Measurements from ENCODE around the gene DOCK8. TPM values are rescaled to one million over a fixed set of nuclear protein-coding genes. Genes with fewer than 3 reads are reported as not detected.

The DOCK8 gene
- total and polyA plus RNA-seq, 2 of the 13 experiments (the other 11 are each of a cell fraction or from before 2014, with no cell fraction given): 0.28 to 0.38 TPM

DNA sequence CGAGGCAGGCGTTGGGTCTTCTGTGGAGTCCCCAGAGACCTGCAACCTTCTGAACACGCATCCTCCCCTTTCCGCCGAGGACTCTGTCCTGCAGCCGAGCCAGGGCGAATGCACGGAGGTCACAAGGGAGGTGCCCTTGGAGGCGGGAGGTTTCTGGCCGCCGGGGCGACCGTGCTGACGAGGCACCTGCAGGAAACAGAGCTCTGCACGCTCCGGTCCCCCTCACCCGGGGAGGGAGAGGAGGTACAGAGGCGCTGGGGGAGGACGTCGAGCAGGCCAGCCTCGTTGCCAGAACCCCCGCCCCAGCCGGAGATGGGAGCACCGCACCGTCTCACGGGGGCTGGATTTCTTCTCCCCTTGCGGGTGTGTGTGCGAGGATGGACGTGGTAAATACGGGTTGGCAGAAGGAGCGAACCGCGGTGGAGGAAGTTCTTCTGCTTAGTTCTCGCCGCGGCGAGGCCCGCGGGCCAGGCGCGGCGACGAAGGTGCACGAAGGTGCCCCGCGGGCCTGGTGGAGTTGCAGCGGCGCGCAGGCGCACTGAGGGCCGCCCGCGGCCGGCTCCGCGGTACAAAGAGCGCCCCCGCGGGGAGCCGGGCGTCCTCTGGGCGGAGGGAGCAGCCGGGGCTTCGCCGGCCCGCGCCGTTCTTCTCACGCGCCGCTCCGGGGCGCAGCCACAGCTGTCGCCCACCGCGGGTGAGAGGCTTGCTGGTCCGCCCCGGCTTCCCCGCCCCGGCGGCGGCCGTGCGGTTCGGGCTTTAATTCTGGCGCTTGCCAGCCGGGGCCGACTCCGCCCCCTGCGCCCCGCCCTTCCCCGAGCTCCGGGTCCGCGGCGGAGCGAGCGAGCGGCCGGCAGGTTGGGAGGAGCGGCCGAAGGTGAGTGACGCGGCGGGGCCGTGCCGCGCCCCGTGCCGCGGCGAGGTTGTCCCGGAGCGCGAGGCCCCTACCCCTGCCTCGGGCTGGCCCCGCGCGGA, 289.5 kb downstream of the DOCK8 start, which contains the start of gene KANK1 (continued):
- peak; percentile 57; the same call in 1 of the 2 replicates for TF ChIP-seq ZFP41 (CRISPR knock-in tag; IDR thresholded peaks at IDR 0.05; ENCODE audit: borderline replicate concordance)
- TF ChIP-seq ZNF501 (CRISPR knock-in tag; IDR thresholded peaks at IDR 0.05): peak; percentile 91
- peak; percentile 38; the same call in 1 of the 2 replicates for TF ChIP-seq ZMAT3 (CRISPR knock-in tag; conservative IDR thresholded peaks at IDR 0.05)
- TF ChIP-seq KDM1A (CRISPR knock-in tag; IDR thresholded peaks at IDR 0.05): no peak
- no peak for TF ChIP-seq ZNF382 (CRISPR knock-in tag; IDR thresholded peaks at IDR 0.05; ENCODE audit: borderline replicate concordance)
- TF ChIP-seq, protein P1, sequence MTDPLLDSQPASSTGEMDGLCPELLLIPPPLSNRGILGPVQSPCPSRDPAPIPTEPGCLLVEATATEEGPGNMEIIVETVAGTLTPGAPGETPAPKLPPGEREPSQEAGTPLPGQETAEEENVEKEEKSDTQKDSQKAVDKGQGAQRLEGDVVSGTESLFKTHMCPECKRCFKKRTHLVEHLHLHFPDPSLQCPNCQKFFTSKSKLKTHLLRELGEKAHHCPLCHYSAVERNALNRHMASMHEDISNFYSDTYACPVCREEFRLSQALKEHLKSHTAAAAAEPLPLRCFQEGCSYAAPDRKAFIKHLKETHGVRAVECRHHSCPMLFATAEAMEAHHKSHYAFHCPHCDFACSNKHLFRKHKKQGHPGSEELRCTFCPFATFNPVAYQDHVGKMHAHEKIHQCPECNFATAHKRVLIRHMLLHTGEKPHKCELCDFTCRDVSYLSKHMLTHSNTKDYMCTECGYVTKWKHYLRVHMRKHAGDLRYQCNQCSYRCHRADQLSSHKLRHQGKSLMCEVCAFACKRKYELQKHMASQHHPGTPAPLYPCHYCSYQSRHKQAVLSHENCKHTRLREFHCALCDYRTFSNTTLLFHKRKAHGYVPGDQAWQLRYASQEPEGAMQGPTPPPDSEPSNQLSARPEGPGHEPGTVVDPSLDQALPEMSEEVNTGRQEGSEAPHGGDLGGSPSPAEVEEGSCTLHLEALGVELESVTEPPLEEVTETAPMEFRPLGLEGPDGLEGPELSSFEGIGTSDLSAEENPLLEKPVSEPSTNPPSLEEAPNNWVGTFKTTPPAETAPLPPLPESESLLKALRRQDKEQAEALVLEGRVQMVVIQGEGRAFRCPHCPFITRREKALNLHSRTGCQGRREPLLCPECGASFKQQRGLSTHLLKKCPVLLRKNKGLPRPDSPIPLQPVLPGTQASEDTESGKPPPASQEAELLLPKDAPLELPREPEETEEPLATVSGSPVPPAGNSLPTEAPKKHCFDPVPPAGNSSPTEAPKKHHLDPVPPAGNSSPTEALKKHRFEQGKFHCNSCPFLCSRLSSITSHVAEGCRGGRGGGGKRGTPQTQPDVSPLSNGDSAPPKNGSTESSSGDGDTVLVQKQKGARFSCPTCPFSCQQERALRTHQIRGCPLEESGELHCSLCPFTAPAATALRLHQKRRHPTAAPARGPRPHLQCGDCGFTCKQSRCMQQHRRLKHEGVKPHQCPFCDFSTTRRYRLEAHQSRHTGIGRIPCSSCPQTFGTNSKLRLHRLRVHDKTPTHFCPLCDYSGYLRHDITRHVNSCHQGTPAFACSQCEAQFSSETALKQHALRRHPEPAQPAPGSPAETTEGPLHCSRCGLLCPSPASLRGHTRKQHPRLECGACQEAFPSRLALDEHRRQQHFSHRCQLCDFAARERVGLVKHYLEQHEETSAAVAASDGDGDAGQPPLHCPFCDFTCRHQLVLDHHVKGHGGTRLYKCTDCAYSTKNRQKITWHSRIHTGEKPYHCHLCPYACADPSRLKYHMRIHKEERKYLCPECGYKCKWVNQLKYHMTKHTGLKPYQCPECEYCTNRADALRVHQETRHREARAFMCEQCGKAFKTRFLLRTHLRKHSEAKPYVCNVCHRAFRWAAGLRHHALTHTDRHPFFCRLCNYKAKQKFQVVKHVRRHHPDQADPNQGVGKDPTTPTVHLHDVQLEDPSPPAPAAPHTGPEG (CRISPR knock-in tag; IDR thresholded peaks at IDR 0.05): peak; percentile 46; the same call in 1 of the 2 replicates
- TF ChIP-seq NFKBIZ (CRISPR knock-in tag; IDR thresholded peaks at IDR 0.05): peak; percentile 70; the same call in 1 of the 2 replicates
- TF ChIP-seq ZNF749 (CRISPR knock-in tag; IDR thresholded peaks at IDR 0.05; ENCODE audit: borderline replicate concordance): peak; percentile 86; the same call in 1 of the 2 replicates
- no peak for TF ChIP-seq ZNF207 (IDR thresholded peaks at IDR 0.05; ENCODE audit: borderline replicate concordance)
- TF ChIP-seq RFXANK (CRISPR knock-in tag; IDR thresholded peaks at IDR 0.05): no peak
- peak; percentile 56; the same call in 1 of the 2 replicates for TF ChIP-seq ZFP91 (CRISPR knock-in tag; IDR thresholded peaks at IDR 0.05; ENCODE audit: borderline replicate concordance)
- TF ChIP-seq SP5 (CRISPR knock-in tag; IDR thresholded peaks at IDR 0.05; ENCODE audit: borderline replicate concordance, low read depth): peak; percentile 61; the same call in 1 of the 2 replicates
- TF ChIP-seq ZFP36L1 (CRISPR knock-in tag; IDR thresholded peaks at IDR 0.05): peak; percentile 37; the same call in 1 of the 2 replicates
- peak; percentile 96 for TF ChIP-seq ZNF263 (CRISPR knock-in tag; IDR thresholded peaks at IDR 0.05)
- TF ChIP-seq ZNF850 (CRISPR knock-in tag; conservative IDR thresholded peaks at IDR 0.05): no peak
- peak; percentile 70; the same call in 1 of the 2 replicates for TF ChIP-seq ZNF430 (CRISPR knock-in tag; IDR thresholded peaks at IDR 0.05)
- TF ChIP-seq ARID4A (CRISPR knock-in tag; IDR thresholded peaks at IDR 0.05; ENCODE audit: borderline replicate concordance): peak; percentile 13; the same call in 1 of the 2 replicates
